HepG2 (cell line): ENCODE results near the gene CDK2AP2. TPM values are rescaled to one million over a fixed set of nuclear protein-coding genes. Genes with fewer than 3 reads are reported as not detected.

ENCODE experiments used
- ATAC-seq: fragments of 200-7000 bp; cut with Tn5 transposase; 3 replicates; pipeline ENCODE4 v1.9.1; 2020; ENCODE audit warnings: mild to moderate bottlenecking, moderate library complexity
- Bru-seq: library from RNA; stranded (reverse); fragments of 400-500 nt; gene quantifications from one replicate; lab custom pipeline; 2021; lab: Mats Ljungman, UMichigan
- BruChase-seq, 2 experiments: library from RNA; stranded (reverse); fragments of 400-500 nt; gene quantifications; one replicate each; lab custom pipeline; 2021; lab: Mats Ljungman, UMichigan
- BruUV-seq: library from RNA; stranded (reverse); fragments of 400-500 nt; replicated peaks from 2 replicates; lab custom pipeline; 2021; lab: Mats Ljungman, UMichigan
- CTCF ChIA-PET: fragments of 300-600 bp; formaldehyde crosslinking; extraction: SDS; loops from one replicate; lab custom pipeline; 2021; ENCODE audit warnings: low total read pairs, inconsistent platforms, low intra/inter-chr PET ratio; lab: Yijun Ruan, JAX
- POLR2A ChIA-PET: fragments of 350-600 bp; sonication (Branson Sonifier 250); formaldehyde crosslinking; loops from one replicate; lab custom pipeline; 2020; ENCODE audit warnings: antibody characterized with exemption, inconsistent platforms; lab: Yijun Ruan, JAX
- DNase-seq: peaks from one replicate; pipeline ENCODE4 v3.0.0-alpha.2; 2015; ENCODE audit warnings: low spot score
- FAIRE-seq: peaks from 3 replicates; lab custom pipeline; 2011; peaks lifted over from hg19 to GRCh38; lab: Jason Lieb, UNC
- H2AFZ ChIP-seq: one replicate; pipeline ENCODE4 v1.6.1; 2011; ENCODE audit warnings: low read length, inconsistent platforms
- H3K27ac ChIP-seq: fragments of 300-600 bp; 3 replicates; pipeline ENCODE4 v1.8.0; 2011; ENCODE audit warnings: mixed run types, mild to moderate bottlenecking, mixed read lengths, low read length, inconsistent platforms; ENCODE audit not compliant: insufficient read depth; ENCODE audit errors: extremely low read length
- H3K27me3 ChIP-seq, 2 experiments: fragments of 200-600 bp in 1 of 2; 2 replicates in 1 of 2; 3 replicates in 1 of 2; pipeline versions ENCODE4 v1.6.0 to v1.8.0; 2011; ENCODE audit warnings: low read length in 2 of 2, mild to moderate bottlenecking in 2 of 2, moderate library complexity in 2 of 2, inconsistent platforms in 1 of 2; ENCODE audit not compliant: insufficient read depth in 2 of 2, control insufficient read depth in 1 of 2
- H3K36me3 ChIP-seq, 2 experiments: fragments of 200-600 bp in 1 of 2; replicated peaks in 1 of 2; 2 replicates in 1 of 2; 3 replicates in 1 of 2; pipeline versions ENCODE4 v1.5.1 to v1.8.0; 2011; ENCODE audit warnings: low read length in 2 of 2, inconsistent platforms in 1 of 2; ENCODE audit not compliant: insufficient read depth in 2 of 2, control insufficient read depth in 1 of 2
- H3K4me1 ChIP-seq: 2 replicates; pipeline ENCODE4 v1.5.1; 2012; ENCODE audit warnings: low read length, inconsistent platforms; ENCODE audit not compliant: insufficient read depth
- H3K4me2 ChIP-seq: 2 replicates; pipeline ENCODE4 v1.6.0; 2011; ENCODE audit warnings: low read depth, low read length, inconsistent platforms
- H3K4me3 ChIP-seq, 3 experiments: fragments of 200-600 bp in 1 of 3; sonication (generic), shearing (Covaris generic) in 1 of 3; replicated peaks in 1 of 3; 2 replicates each; pipeline ENCODE4 v1.5.1; 2011 to 2016; ENCODE audit warnings: low read length in 3 of 3, inconsistent platforms in 2 of 3, low read depth in 2 of 3, mild to moderate bottlenecking in 2 of 3, control low read depth in 1 of 3, mixed read lengths in 1 of 3; ENCODE audit not compliant: insufficient read depth in 1 of 3
- H3K79me2 ChIP-seq: one replicate; pipeline ENCODE4 v1.6.1; 2011; ENCODE audit warnings: low read length, inconsistent platforms; ENCODE audit not compliant: insufficient read depth
- H3K9ac ChIP-seq: 2 replicates; pipeline ENCODE4 v1.6.0; 2011; ENCODE audit warnings: mild to moderate bottlenecking, low read depth, low read length, inconsistent platforms; ENCODE audit not compliant: insufficient read depth
- H3K9me3 ChIP-seq: 2 replicates; pipeline ENCODE4 v1.5.1; 2012; ENCODE audit warnings: mild to moderate bottlenecking, low read length
- H4K20me1 ChIP-seq: 2 replicates; pipeline ENCODE4 v1.6.0; 2011; ENCODE audit warnings: inconsistent platforms, mild to moderate bottlenecking, low read length, moderate library complexity; ENCODE audit not compliant: insufficient read depth
- ATF2 ChIP-seq: sonication (generic); formaldehyde crosslinking; IDR thresholded peaks from 2 replicates; pipeline ENCODE4 v1.4.0; 2020; ENCODE audit warnings: missing genetic modification reagents
- CBFB ChIP-seq: sonication (generic); formaldehyde crosslinking; IDR thresholded peaks from 2 replicates; pipeline ENCODE4 v1.4.0; 2020; ENCODE audit warnings: missing genetic modification reagents
- KDM2A ChIP-seq: sonication (generic); formaldehyde crosslinking; IDR thresholded peaks from 2 replicates; pipeline ENCODE4 v1.4.0; 2020; ENCODE audit warnings: low read depth, missing genetic modification reagents, borderline replicate concordance
- MBNL3 ChIP-seq: fragments of 250-450 bp; sonication (Bioruptor Pico); conservative IDR thresholded peaks from 2 replicates; pipeline ENCODE4 v1.8.0; 2022; ENCODE audit warnings: mild to moderate bottlenecking, inconsistent platforms
- NRL ChIP-seq: sonication (generic); formaldehyde crosslinking; IDR thresholded peaks from 2 replicates; pipeline ENCODE4 v1.5.0; 2020; ENCODE audit warnings: missing genetic modification reagents, mild to moderate bottlenecking, moderate library complexity, borderline replicate concordance
- PRPF4 ChIP-seq: fragments of 200-400 bp; formaldehyde crosslinking; IDR thresholded peaks from 2 replicates; pipeline ENCODE4 v1.6.1; 2016; ENCODE audit warnings: low read length, low read depth; ENCODE audit not compliant: poor library complexity, severe bottlenecking
- ZNF274 ChIP-seq: sonication (generic); formaldehyde crosslinking; IDR thresholded peaks from 2 replicates; pipeline ENCODE4 v1.5.1; 2020; ENCODE audit warnings: mild to moderate bottlenecking, missing genetic modification reagents
- ZNF430 ChIP-seq: sonication (generic); formaldehyde crosslinking; IDR thresholded peaks from 2 replicates; pipeline ENCODE4 v1.9.0; 2021; ENCODE audit warnings: mild to moderate bottlenecking, missing genetic modification reagents
- WGBS: methylation state at CpG from one replicate; pipeline ENCODE4 v1.1.6; 2017; ENCODE audit warnings: low lambda C conversion rate; 5-methylcytosine and 5-hydroxymethylcytosine counted together
- in situ Hi-C: cut with HindIII; loops from 2 replicates; pipeline ENCODE4 v1.10.0; 2017; ENCODE audit warnings: low pct_unique_long_range_greater_than_20kb; ENCODE audit not compliant: extremely low pct_ligation_motif_present
- intact Hi-C: fragments of 100-400 bp; cut with micrococcal nuclease; formaldehyde crosslinking; loops from one replicate; pipeline ENCODE4 v1.10.0; 2022; ENCODE audit not compliant: unreplicated experiment
- long read RNA-seq, 2 experiments: library from RNA in 1 of 2; library from polyadenylated mRNA in 1 of 2; stranded (forward) in 1 of 2; unstranded in 1 of 2; transcript quantifications; one replicate each; pipeline ENCODE4 v2.0.0, GENCODE V29; 2019 to 2022
- polyA minus RNA-seq, 3 experiments: library from RNA; depleted of rRNA, polyadenylated mRNA; stranded (reverse); fragments of >200 nt; gene quantifications; 2 replicates each; pipeline ENCODE4 v1.2.3, GENCODE V29; 2011; ENCODE audit warnings: low replicate concordance in 1 of 3
- polyA plus RNA-seq, 8 experiments: library from polyadenylated mRNA; depleted of rRNA in 3 of 8; stranded (reverse) in 7 of 8; unstranded in 1 of 8; fragments of >200 nt; fragmentation: Illumina TruSeq in 4 of 8; extraction: Trizol in 4 of 8; gene quantifications; 2 replicates each; pipeline versions ENCODE4 v1.2.1 to v1.2.3, GENCODE V29; 2011 to 2016; ENCODE audit warnings: low read depth in 4 of 8, missing spikeins in 1 of 8, mixed read lengths in 1 of 8; ENCODE audit not compliant: insufficient read depth in 1 of 8
- total RNA-seq, 5 experiments: library from RNA; depleted of rRNA; stranded (reverse); fragments of >200 nt; fragmentation: Illumina TruSeq; extraction: Trizol; gene quantifications; 2 replicates each; pipeline ENCODE4 v1.2.3, GENCODE V29; 2016; ENCODE audit warnings: low read depth in 1 of 5
- TF ChIP-seq, protein P1 (sequence below): sonication (generic); formaldehyde crosslinking; conservative IDR thresholded peaks from 2 replicates; pipeline ENCODE4 v1.4.0; 2020; ENCODE audit warnings: mild to moderate bottlenecking, missing genetic modification reagents, moderate library complexity

CDK2AP2 gene, protein sequence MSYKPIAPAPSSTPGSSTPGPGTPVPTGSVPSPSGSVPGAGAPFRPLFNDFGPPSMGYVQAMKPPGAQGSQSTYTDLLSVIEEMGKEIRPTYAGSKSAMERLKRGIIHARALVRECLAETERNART
- total RNA-seq (2016; rRNA removed; fragmentation: Illumina TruSeq; extraction: Trizol) (19.7 and 23.2 TPM in 2 replicates), polyA plus RNA-seq (2011; rRNA removed) (15.0 and 15.2 TPM in 2 replicates), polyA minus RNA-seq (2011; rRNA and poly(A)+ RNA removed; ENCODE audit: low replicate concordance) (16.8 and 42.0 TPM in 2 replicates), Bru-seq, nascent RNA (percentile 67 among the genes with signal in this experiment), BruChase-seq, experiment 1, labeled RNA remaining after a 6-hour chase (percentile 78 among the genes with signal in this experiment), BruChase-seq, experiment 2, labeled RNA remaining after a 2-hour chase (percentile 73 among the genes with signal in this experiment)
- 18.4 and 24.3 TPM in 2 replicates for total RNA-seq (2016; cell fraction: cytosol; rRNA removed; fragmentation: Illumina TruSeq; extraction: Trizol; ENCODE audit: low read depth)
- 14.9 and 23.0 TPM in 2 replicates for total RNA-seq (2016; cell fraction: insoluble cytoplasmic fraction; rRNA removed; fragmentation: Illumina TruSeq; extraction: Trizol)
- total RNA-seq (2016; cell fraction: membrane; rRNA removed; fragmentation: Illumina TruSeq; extraction: Trizol) = 24.4 and 32.7 TPM in 2 replicates
- total RNA-seq (2016; cell fraction: nucleus; rRNA removed; fragmentation: Illumina TruSeq; extraction: Trizol) = 16.1 and 17.6 TPM in 2 replicates
- 13.5 and 23.6 TPM in 2 replicates for polyA plus RNA-seq (2011; cell fraction: cytosol; rRNA removed)
- polyA plus RNA-seq (2011; cell fraction: nucleus; rRNA removed) = 32.3 and 35.7 TPM in 2 replicates
- polyA plus RNA-seq (2012) = 11.0 and 19.0 TPM in 2 replicates
- 34.7 and 53.1 TPM in 2 replicates for polyA plus RNA-seq (2016; cell fraction: cytosol; fragmentation: Illumina TruSeq; extraction: Trizol; ENCODE audit: low read depth)
- 31.6 and 43.1 TPM in 2 replicates for polyA plus RNA-seq (2016; cell fraction: insoluble cytoplasmic fraction; fragmentation: Illumina TruSeq; extraction: Trizol; ENCODE audit: low read depth)
- 52.5 and 57.8 TPM in 2 replicates for polyA plus RNA-seq (2016; cell fraction: membrane; fragmentation: Illumina TruSeq; extraction: Trizol; ENCODE audit: low read depth)
- polyA plus RNA-seq (2016; cell fraction: nucleus; fragmentation: Illumina TruSeq; extraction: Trizol; ENCODE audit: insufficient read depth, low read depth) = 45.1 and 46.7 TPM in 2 replicates
- 13.8 and 17.6 TPM in 2 replicates for polyA minus RNA-seq (2011; cell fraction: cytosol; rRNA and poly(A)+ RNA removed)
- 10.1 and 16.6 TPM in 2 replicates for polyA minus RNA-seq (2011; cell fraction: nucleus; rRNA and poly(A)+ RNA removed)
- long read RNA-seq, experiment 1, transcript CDK2AP2-202 (3 exons, 1,692 nt) = minor isoform, 7 of 66 reads
- long read RNA-seq, experiment 1, transcript CDK2AP2-201 (4 exons, 1,378 nt) = major isoform, 45 of 66 reads
- long read RNA-seq, experiment 1, transcript CDK2AP2-204 (4 exons, 923 nt) = minor isoform, 9 of 66 reads
- long read RNA-seq, experiment 1, partial matches to known transcripts = 4 of 66 reads
- long read RNA-seq, experiment 1, other reads (novel, unspliced or antisense) = 0 of 66 reads
- long read RNA-seq, experiment 2, transcript CDK2AP2-202 (3 exons, 1,692 nt) = minor isoform, 11 of 60 reads
- long read RNA-seq, experiment 2, transcript CDK2AP2-201 (4 exons, 1,378 nt) = major isoform, 31 of 60 reads
- long read RNA-seq, experiment 2, partial matches to known transcripts = 5 of 60 reads
- long read RNA-seq, experiment 2, other reads (novel, unspliced or antisense) = 9 of 60 reads

DNA sequence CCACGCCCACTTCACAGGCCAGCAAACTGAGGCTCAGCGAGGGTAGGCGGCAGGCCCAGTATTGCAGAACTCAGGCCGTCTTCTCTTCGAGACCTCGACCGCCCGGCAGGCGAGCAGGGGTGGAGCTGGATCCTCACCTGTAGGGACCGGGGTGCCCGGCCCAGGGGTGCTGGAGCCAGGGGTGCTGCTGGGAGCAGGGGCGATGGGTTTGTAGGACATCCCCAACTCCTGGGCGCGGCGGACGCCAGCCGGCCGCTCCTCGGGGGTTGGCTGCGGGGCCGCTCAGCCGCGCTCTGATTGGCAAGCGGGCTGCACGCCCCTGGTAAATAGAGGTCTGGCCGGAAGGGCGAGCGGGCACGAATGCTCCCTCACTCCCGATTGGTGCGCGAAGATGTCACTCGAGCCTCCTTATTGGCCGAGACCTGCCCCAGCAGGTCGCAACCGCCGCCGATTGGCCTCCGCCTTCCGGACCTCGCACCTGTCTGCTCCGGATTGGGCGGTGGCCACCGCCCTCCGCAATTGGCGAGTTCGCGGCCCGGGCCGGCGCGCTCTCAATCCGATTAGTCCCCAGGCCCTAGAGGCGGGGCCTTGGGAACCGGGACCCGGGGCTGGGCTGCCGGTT lies at the start of gene CDK2AP2:
Gene CDK2AP2, minus strand, starts transcription at position 299 of the 622 bp plus-strand sequence. Its CDS starts 80 bp downstream, at position 219.
- H2AFZ ChIP-seq = no peak within 1 kb of the TSS
- peak; percentile 82 for FAIRE-seq
- TF ChIP-seq ATF2 (CRISPR knock-in tag) (no peak), CBFB (CRISPR knock-in tag) (no peak), KDM2A (CRISPR knock-in tag) (peak; percentile 79), MBNL3 (CRISPR knock-in tag) (no peak), PRPF4 (no peak), ZNF430 (0 out of 2 replicates have a peak, but pooled peaks have one; percentile 7), ZNF274 (peak; percentile 74; the same call in 1 of the 2 replicates), NRL (CRISPR knock-in tag) (0 out of 2 replicates have a peak, but pooled peaks have one; percentile 0)
- TF ChIP-seq, protein P1, sequence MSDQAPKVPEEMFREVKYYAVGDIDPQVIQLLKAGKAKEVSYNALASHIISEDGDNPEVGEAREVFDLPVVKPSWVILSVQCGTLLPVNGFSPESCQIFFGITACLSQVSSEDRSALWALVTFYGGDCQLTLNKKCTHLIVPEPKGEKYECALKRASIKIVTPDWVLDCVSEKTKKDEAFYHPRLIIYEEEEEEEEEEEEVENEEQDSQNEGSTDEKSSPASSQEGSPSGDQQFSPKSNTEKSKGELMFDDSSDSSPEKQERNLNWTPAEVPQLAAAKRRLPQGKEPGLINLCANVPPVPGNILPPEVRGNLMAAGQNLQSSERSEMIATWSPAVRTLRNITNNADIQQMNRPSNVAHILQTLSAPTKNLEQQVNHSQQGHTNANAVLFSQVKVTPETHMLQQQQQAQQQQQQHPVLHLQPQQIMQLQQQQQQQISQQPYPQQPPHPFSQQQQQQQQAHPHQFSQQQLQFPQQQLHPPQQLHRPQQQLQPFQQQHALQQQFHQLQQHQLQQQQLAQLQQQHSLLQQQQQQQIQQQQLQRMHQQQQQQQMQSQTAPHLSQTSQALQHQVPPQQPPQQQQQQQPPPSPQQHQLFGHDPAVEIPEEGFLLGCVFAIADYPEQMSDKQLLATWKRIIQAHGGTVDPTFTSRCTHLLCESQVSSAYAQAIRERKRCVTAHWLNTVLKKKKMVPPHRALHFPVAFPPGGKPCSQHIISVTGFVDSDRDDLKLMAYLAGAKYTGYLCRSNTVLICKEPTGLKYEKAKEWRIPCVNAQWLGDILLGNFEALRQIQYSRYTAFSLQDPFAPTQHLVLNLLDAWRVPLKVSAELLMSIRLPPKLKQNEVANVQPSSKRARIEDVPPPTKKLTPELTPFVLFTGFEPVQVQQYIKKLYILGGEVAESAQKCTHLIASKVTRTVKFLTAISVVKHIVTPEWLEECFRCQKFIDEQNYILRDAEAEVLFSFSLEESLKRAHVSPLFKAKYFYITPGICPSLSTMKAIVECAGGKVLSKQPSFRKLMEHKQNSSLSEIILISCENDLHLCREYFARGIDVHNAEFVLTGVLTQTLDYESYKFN (CRISPR knock-in tag) = no peak

More for the DNA sequence above, at the start of gene CDK2AP2:
- DNase-seq (peak; percentile 98), ATAC-seq (peak; percentile 85)
- H3K27me3 ChIP-seq = no peaks in the 10 kb centered on the region
- BruUV-seq = no TSS peak
- in situ Hi-C loops (loop anchor here (5.0 kb wide), 1 partner anchor 106 kb away; the partner anchor contains the start of genes PPP1CA and TBC1D10C), intact Hi-C loops (no loop called here)
- no peaks in the 10 kb centered on the region for H4K20me1 ChIP-seq
- peak within 1 kb of the TSS; percentile 95 for H3K4me2 ChIP-seq
- H3K27ac ChIP-seq = peak within 1 kb of the TSS; percentile 96
- H3K9ac ChIP-seq = peak within 1 kb of the TSS; percentile 94
- CTCF ChIA-PET = no interaction called here
- H3K9me3 ChIP-seq = no peaks in the 10 kb centered on the region
- POLR2A ChIA-PET = interaction anchor here (0.8 kb wide), 1 partner anchor 116 kb away, joined by 3 read pairs; the partner anchor contains the start of gene RAD9A
- peaks cover 10% of the 10 kb centered on the region for H3K79me2 ChIP-seq
- H3K4me3 ChIP-seq = peak within 1 kb of the TSS; percentile 74 to 98 (median 91)
- WGBS = 0% methylated on average over 3 of the region's 57 CpGs
- H3K36me3 ChIP-seq = no peaks in the 10 kb centered on the region
- H3K4me1 ChIP-seq = peaks cover 56% of the 10 kb centered on the region
